ENCODE measurements around the gene SOCS7. TPM values are rescaled to one million over a fixed set of nuclear protein-coding genes. Genes with fewer than 3 reads are reported as not detected.
A peak's percentile ranks its signal among the peaks of the same experiment; 100 is the strongest.

The SOCS7 gene
- total RNA-seq, 1 donor from 2014 or later = 23.7 TPM

GRCh38 chr17:38332735-38333134 is 18.9 kb upstream of the SOCS7 start:
- Histone ChIP-seq H3K9me3 (no peaks in the 10 kb centered on the region), H3K4me1 (no peaks in the 10 kb centered on the region), H3K27me3 (peaks cover 15% of the 10 kb centered on the region), H3K27ac (no peak overlapping the region), H3K4me3 (no peak overlapping the region), H3K36me3 (no peaks in the 10 kb centered on the region)
- ATAC-seq (no peak), DNase-seq (no peak)
- intact Hi-C loops (cut with DNase I) = no loop called here
- TF ChIP-seq, protein P1, sequence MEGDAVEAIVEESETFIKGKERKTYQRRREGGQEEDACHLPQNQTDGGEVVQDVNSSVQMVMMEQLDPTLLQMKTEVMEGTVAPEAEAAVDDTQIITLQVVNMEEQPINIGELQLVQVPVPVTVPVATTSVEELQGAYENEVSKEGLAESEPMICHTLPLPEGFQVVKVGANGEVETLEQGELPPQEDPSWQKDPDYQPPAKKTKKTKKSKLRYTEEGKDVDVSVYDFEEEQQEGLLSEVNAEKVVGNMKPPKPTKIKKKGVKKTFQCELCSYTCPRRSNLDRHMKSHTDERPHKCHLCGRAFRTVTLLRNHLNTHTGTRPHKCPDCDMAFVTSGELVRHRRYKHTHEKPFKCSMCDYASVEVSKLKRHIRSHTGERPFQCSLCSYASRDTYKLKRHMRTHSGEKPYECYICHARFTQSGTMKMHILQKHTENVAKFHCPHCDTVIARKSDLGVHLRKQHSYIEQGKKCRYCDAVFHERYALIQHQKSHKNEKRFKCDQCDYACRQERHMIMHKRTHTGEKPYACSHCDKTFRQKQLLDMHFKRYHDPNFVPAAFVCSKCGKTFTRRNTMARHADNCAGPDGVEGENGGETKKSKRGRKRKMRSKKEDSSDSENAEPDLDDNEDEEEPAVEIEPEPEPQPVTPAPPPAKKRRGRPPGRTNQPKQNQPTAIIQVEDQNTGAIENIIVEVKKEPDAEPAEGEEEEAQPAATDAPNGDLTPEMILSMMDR (IDR thresholded peaks at IDR 0.05) = no peak

DNA sequence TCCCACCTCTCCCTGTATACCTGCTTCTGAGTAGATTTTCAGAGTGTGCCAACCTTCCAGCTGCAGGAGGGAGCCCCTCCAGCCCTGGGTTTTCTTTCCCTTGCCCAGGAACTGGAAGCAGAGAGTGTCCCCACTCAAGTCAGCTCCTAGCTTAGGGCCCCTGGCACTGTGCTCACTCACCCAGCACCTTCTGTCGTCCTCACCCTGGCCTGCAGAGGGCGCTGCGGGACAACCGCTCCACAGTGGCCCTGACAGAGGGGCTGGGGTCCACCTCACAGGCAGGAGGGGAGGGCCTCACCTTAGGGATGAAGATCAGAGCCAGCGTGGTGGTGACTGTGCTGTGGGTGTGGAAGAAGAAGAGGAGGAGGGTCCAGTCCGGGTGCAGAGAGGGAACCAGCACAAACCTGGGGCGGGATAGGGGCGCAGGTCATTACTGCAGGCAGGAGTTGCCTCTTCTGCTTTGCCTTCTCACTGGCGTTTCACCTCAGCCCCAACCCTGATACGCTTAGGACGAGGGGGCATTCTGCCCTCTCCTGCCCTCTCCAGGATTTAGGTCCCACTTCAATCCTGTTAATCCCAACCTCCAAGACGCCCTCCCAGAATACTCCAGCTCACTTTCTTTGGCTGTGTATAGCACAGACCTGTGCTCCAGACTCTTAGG is 17.9 kb upstream of the SOCS7 start:
- intact Hi-C loops (cut with DNase I) = no loop called here
- Histone ChIP-seq H3K4me1 (no peaks in the 10 kb centered on the region), H3K4me3 (no peak overlapping the region), H3K9me3 (no peaks in the 10 kb centered on the region), H3K27me3 (peaks cover 15% of the 10 kb centered on the region), H3K36me3 (no peaks in the 10 kb centered on the region), H3K27ac (no peak overlapping the region)
- TF ChIP-seq, protein P1 (IDR thresholded peaks at IDR 0.05) = peak; percentile 41
- DNase-seq = no peak
- ATAC-seq = peak; percentile 37

DNA sequence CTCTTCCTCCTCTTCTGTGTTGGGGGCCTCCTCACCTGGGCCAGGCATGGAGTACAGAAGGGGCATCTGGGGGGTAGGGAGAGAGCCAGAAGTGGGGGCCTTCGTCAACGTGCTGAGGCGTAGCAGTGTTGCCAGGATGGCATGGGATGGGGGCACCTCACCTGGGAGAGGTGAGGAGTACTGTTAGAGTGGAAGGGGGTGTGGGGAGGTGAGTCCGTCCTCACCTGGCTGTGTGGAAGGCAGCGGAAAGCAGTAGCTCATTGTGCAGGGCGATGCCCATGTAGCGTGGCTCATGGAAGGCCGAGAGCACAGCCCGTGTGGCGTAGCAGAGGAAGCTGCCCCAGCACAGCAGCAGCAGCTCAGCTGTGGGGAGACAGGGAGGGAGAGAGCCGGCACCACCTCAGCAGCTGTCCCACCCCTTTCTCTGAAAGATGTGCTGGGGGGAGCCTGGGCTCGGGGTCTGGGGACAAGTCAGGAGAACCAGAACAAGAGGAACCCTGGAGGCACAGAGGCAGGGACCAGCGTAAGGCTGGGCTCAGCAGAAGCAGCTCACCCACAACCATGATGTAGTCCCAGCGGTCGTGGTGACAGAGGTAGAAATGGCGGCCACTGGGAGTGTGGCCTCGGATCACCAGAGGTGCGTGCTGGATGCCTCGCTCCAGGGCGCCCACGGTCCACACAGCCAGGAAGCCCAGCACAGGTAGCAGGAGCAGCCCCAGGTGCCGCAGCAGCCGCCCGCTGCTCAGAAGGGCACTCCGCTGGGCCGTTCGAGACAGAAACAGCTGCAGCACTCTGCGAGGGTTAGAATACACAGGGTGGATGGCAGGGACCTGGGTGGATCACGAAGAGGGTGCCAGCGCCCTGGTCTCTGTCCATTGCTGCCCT is 16.9 kb upstream of the SOCS7 start:
- Histone ChIP-seq H3K4me1 (no peaks in the 10 kb centered on the region), H3K4me3 (no peak overlapping the region), H3K27ac (no peak overlapping the region), H3K36me3 (no peaks in the 10 kb centered on the region), H3K9me3 (no peaks in the 10 kb centered on the region), H3K27me3 (peaks cover 15% of the 10 kb centered on the region)
- intact Hi-C loops (cut with DNase I) = no loop called here
- no peak for DNase-seq
- ATAC-seq = no peak
- TF ChIP-seq, protein P1 (IDR thresholded peaks at IDR 0.05) = no peak

DNA sequence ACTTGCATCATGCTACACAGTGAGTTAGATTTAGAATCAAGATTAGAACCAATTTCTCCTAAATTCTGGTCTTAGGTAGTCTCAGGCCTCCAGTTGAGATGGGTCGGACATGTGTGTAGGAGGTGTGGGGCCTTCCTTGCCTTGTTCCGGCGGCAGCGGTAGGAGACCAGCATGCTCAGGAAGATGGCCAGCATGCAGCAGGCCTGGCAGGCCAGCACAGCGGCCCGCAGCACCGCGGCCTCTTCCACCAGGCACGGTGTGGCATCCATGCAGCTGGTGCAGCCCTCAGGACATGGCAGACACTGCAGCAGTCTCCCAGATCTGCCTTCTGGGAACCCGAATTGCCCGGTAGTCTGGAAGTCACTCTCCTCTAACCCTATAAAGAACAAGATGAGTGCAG is 14.8 kb upstream of the SOCS7 start:
- DNase-seq (no peak), ATAC-seq (no peak)
- intact Hi-C loops (cut with DNase I) = no loop called here
- Histone ChIP-seq H3K4me1 (no peaks in the 10 kb centered on the region), H3K27ac (no peak overlapping the region), H3K9me3 (no peaks in the 10 kb centered on the region), H3K27me3 (peaks cover 10% of the 10 kb centered on the region), H3K36me3 (no peaks in the 10 kb centered on the region), H3K4me3 (no peak overlapping the region)
- TF ChIP-seq, protein P1 (IDR thresholded peaks at IDR 0.05) = no peak

GRCh38 chr17:38338053-38338452 is 13.6 kb upstream of the SOCS7 start:
- Histone ChIP-seq H3K4me1 (no peaks in the 10 kb centered on the region), H3K9me3 (no peaks in the 10 kb centered on the region), H3K4me3 (no peak overlapping the region), H3K36me3 (no peaks in the 10 kb centered on the region), H3K27ac (no peak overlapping the region), H3K27me3 (peaks cover under 1% of the 10 kb centered on the region)
- TF ChIP-seq, protein P1 (IDR thresholded peaks at IDR 0.05) = no peak
- DNase-seq (no peak), ATAC-seq (no peak)
- intact Hi-C loops (cut with DNase I) = no loop called here

All from upper lobe of right lung (tissue), 1 donor.